ENCODE measurements around the gene LZTR1.

LZTR1 gene

GRCh38 chr22:20963201-20964052 lies 18.7 kb upstream of the LZTR1 start:
- H3K27ac ChIP-seq (ENCODE audit: low read depth, low read length), result no peak overlapping the region
- H3K9ac ChIP-seq (ENCODE audit: low read length), result no peak overlapping the region
- no peaks in the 10 kb centered on the region for H3K4me1 ChIP-seq (ENCODE audit: insufficient read depth, low read length)
- no peaks in the 10 kb centered on the region for H3K9me3 ChIP-seq (ENCODE audit: low read length)
- no peaks in the 10 kb centered on the region for H3K36me3 ChIP-seq (ENCODE audit: insufficient read depth, low read length)
- peaks cover 0 to 13% of the 10 kb centered on the region in 2 donors for H3K27me3 ChIP-seq (ENCODE audit: control insufficient read depth in 1 of 2, insufficient read depth in 2 of 2, low read length in 2 of 2)
- no peak overlapping the region for H3K4me3 ChIP-seq (ENCODE audit: low read depth in 1 of 2, low read length in 2 of 2)

- H3K36me3 ChIP-seq (ENCODE audit: insufficient read depth, low read length), result no peaks in the 10 kb centered on the region
- no peak overlapping the region for H3K27ac ChIP-seq (ENCODE audit: low read depth, low read length)
- no peaks in the 10 kb centered on the region for H3K4me1 ChIP-seq (ENCODE audit: insufficient read depth, low read length)
- no peak overlapping the region for H3K9ac ChIP-seq (ENCODE audit: low read length)
- H3K4me3 ChIP-seq (ENCODE audit: low read depth in 1 of 2, low read length in 2 of 2), result no peak overlapping the region
- H3K9me3 ChIP-seq (ENCODE audit: low read length), result no peaks in the 10 kb centered on the region
- H3K27me3 ChIP-seq (ENCODE audit: control insufficient read depth in 1 of 2, insufficient read depth in 2 of 2, low read length in 2 of 2), result peaks cover 0 to 13% of the 10 kb centered on the region in 2 donors
These were observed 17.9 kb upstream of the LZTR1 start for GRCh38 chr22:20964090-20964798.

GRCh38 chr22:20964799-20965103 lies 17.3 kb upstream of the LZTR1 start:
- H3K36me3 ChIP-seq (ENCODE audit: insufficient read depth, low read length), result no peaks in the 10 kb centered on the region
- no peak overlapping the region for H3K9ac ChIP-seq (ENCODE audit: low read length)
- no peak overlapping the region for H3K27ac ChIP-seq (ENCODE audit: low read depth, low read length)
- H3K27me3 ChIP-seq (ENCODE audit: control insufficient read depth in 1 of 2, insufficient read depth in 2 of 2, low read length in 2 of 2), result peaks cover 0 to 13% of the 10 kb centered on the region in 2 donors
- H3K4me3 ChIP-seq (ENCODE audit: low read depth in 1 of 2, low read length in 2 of 2), result no peak overlapping the region
- H3K4me1 ChIP-seq (ENCODE audit: insufficient read depth, low read length), result no peaks in the 10 kb centered on the region
- H3K9me3 ChIP-seq (ENCODE audit: low read length), result no peaks in the 10 kb centered on the region

GRCh38 chr22:20965104-20965887 lies 16.8 kb upstream of the LZTR1 start:
- H3K27ac ChIP-seq (ENCODE audit: low read depth, low read length), result no peak overlapping the region
- peak overlapping the region; percentile 23 to 32 for H3K4me3 ChIP-seq (ENCODE audit: low read depth in 1 of 2, low read length in 2 of 2)
- no peaks in the 10 kb centered on the region for H3K4me1 ChIP-seq (ENCODE audit: insufficient read depth, low read length)
- H3K27me3 ChIP-seq (ENCODE audit: control insufficient read depth in 1 of 2, insufficient read depth in 2 of 2, low read length in 2 of 2), result peaks cover 0 to 13% of the 10 kb centered on the region in 2 donors
- H3K36me3 ChIP-seq (ENCODE audit: insufficient read depth, low read length), result no peaks in the 10 kb centered on the region
- H3K9me3 ChIP-seq (ENCODE audit: low read length), result no peaks in the 10 kb centered on the region
- H3K9ac ChIP-seq (ENCODE audit: low read length), result no peak overlapping the region

DNA sequence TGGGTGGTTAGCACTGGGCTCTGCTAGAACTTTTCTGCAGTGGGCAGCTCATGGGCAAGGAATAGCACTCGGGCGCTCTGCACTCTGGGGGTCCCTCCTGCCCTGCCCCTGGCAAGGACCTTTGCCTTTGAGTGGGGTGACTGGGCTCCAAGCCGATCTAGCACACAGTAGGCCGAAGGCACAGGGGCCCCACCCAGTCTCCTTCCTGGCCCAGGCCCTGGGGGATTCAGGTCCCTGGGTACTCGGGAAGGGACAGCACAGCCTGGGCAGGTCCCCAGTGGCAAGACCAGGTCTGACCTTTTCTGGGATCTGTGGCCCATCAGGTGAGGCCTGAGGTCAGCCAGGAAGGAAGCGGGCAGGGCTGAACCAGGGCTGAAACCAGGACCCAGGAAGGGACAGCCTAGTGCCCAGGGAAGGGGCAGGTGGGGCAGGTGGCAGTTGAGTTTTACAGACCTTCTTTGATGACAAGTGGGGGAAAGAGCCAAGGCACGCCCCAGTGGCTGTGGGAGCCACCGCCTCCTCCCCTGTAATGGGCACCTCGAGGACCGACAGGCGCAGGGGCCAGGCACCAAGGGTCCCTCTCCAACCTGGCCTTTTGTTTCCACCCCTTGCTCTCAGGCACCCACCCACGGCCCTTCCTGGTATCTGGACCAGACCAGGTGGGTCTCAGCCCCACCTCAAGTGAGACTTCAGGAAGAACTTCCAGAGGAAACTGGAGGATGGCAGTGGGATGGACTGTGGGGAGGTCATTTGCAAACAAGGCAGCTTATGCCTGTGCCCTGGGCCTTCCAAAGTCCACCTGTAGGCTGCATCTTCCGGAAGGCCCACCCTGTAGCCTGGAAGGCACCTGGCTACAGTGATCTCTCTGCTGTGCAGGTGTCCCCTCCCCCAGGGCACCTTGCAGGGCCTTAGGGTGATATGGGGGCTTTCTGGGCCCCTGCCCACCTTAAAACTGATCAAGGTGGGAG lies 15.9 kb upstream of the LZTR1 start:
- Histone ChIP-seq H3K4me1 (ENCODE audit: insufficient read depth, low read length) (no peaks in the 10 kb centered on the region), H3K4me3 (ENCODE audit: low read depth in 1 of 2, low read length in 2 of 2) (no peak overlapping the region), H3K9ac (ENCODE audit: low read length) (no peak overlapping the region), H3K36me3 (ENCODE audit: insufficient read depth, low read length) (no peaks in the 10 kb centered on the region), H3K27me3 (ENCODE audit: control insufficient read depth in 1 of 2, insufficient read depth in 2 of 2, low read length in 2 of 2) (peaks cover 0 to 13% of the 10 kb centered on the region in 2 donors), H3K27ac (ENCODE audit: low read depth, low read length) (no peak overlapping the region), H3K9me3 (ENCODE audit: low read length) (no peaks in the 10 kb centered on the region)

- Histone ChIP-seq H3K27me3 (ENCODE audit: control insufficient read depth in 1 of 2, insufficient read depth in 2 of 2, low read length in 2 of 2) (peaks cover 0 to 13% of the 10 kb centered on the region in 2 donors), H3K27ac (ENCODE audit: low read depth, low read length) (no peak within 1 kb of the TSS), H3K9me3 (ENCODE audit: low read length) (no peaks in the 10 kb centered on the region), H3K9ac (ENCODE audit: low read length) (no peak within 1 kb of the TSS), H3K4me1 (ENCODE audit: insufficient read depth, low read length) (no peaks in the 10 kb centered on the region), H3K4me3 (ENCODE audit: low read depth in 1 of 2, low read length in 2 of 2) (no peak within 1 kb of the TSS), H3K36me3 (ENCODE audit: insufficient read depth, low read length) (no peaks in the 10 kb centered on the region)
These were observed 15.0 kb upstream of the LZTR1 start, which contains the start of gene AIFM3 for GRCh38 chr22:20966883-20967696. TSS of gene AIFM3 (plus strand) at chr22:20967255. CDS start at chr22:20967945, 690 bp downstream.

DNA sequence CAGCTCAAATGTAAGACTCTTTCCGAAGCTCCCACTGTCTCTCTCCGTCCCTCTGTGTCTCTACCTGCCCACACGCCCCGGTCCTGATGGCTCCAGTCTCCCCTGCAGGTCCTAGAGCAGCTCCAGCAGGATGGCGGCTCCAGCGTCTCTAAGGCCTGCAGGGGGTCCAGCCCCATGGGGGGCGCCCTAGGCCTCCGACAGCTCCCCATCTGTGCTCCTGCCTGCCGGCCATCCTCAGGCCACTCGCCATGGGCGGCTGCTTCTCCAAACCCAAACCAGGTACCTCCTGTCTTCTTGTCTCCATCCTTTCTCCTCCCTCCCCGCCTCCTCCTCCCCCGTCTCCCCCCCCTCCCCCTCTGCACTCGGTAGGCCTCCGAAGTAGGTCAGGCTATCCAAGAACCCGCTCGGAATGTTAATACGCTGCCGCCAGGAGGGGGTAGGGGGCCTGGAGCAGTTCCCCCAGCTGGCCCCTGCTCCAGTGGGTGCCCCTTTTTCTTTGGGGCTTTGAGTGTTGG lies 14.3 kb upstream of the LZTR1 start:
- no peaks in the 10 kb centered on the region for H3K4me1 ChIP-seq (ENCODE audit: insufficient read depth, low read length)
- H3K9me3 ChIP-seq (ENCODE audit: low read length), result no peaks in the 10 kb centered on the region
- no peak overlapping the region for H3K27ac ChIP-seq (ENCODE audit: low read depth, low read length)
- H3K9ac ChIP-seq (ENCODE audit: low read length), result no peak overlapping the region
- H3K36me3 ChIP-seq (ENCODE audit: insufficient read depth, low read length), result no peaks in the 10 kb centered on the region
- no peak overlapping the region for H3K4me3 ChIP-seq (ENCODE audit: low read depth in 1 of 2, low read length in 2 of 2)
- peaks cover 0 to 13% of the 10 kb centered on the region in 2 donors for H3K27me3 ChIP-seq (ENCODE audit: control insufficient read depth in 1 of 2, insufficient read depth in 2 of 2, low read length in 2 of 2)

- Histone ChIP-seq H3K36me3 (ENCODE audit: insufficient read depth, low read length) (no peaks in the 10 kb centered on the region), H3K4me1 (ENCODE audit: insufficient read depth, low read length) (no peaks in the 10 kb centered on the region), H3K27me3 (ENCODE audit: control insufficient read depth in 1 of 2, insufficient read depth in 2 of 2, low read length in 2 of 2) (peaks cover 0 to 12% of the 10 kb centered on the region in 2 donors), H3K9ac (ENCODE audit: low read length) (no peak overlapping the region), H3K27ac (ENCODE audit: low read depth, low read length) (no peak overlapping the region), H3K4me3 (ENCODE audit: low read depth in 1 of 2, low read length in 2 of 2) (no peak overlapping the region), H3K9me3 (ENCODE audit: low read length) (no peaks in the 10 kb centered on the region)
These were observed 13.7 kb upstream of the LZTR1 start for GRCh38 chr22:20968281-20968977.

DNA sequence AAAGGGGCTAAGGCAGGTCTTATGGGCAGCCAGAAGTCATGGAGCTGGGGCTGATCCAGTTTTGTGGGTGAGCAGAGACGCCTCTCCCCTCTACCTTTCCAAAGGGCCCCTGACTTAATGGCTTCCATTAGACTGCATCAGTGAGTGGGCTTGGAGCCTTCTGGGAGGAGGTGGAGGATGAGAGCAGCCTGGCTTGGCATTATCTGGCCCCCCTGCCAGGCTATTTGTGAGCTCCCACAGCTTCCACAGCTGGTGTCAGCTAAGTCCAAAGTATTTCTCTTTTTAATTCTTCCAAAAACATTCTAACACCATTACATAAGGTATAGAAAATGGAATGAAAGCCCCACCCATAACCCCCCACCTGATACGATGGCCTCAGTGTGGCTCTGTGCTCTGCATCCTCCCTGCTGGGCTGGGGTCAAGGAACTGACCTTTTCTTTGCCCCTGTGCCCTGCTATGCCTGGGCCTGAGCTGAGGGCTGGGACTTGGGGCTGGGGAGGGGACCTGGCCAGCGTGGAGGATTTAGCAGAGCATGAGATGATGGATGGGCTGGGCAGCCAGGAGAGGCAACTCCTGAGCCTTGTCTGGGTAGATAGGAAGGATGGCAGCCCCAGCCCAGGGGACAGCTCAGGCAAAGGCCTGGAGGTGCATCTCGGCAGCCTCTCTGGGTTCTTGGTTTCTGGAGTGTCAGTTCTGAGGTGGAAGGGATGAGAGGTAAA lies 11.0 kb upstream of the LZTR1 start:
- Histone ChIP-seq H3K9me3 (ENCODE audit: low read length) (no peaks in the 10 kb centered on the region), H3K4me1 (ENCODE audit: insufficient read depth, low read length) (no peaks in the 10 kb centered on the region), H3K9ac (ENCODE audit: low read length) (no peak overlapping the region), H3K27me3 (ENCODE audit: control insufficient read depth in 1 of 2, insufficient read depth in 2 of 2, low read length in 2 of 2) (no peaks in the 10 kb centered on the region), H3K36me3 (ENCODE audit: insufficient read depth, low read length) (no peaks in the 10 kb centered on the region), H3K4me3 (ENCODE audit: low read depth in 1 of 2, low read length in 2 of 2) (no peak overlapping the region), H3K27ac (ENCODE audit: low read depth, low read length) (no peak overlapping the region)
